GM18499 (cell line): ENCODE data around the gene WFIKKN1.

Source experiments
- ATAC-seq: cut with Tn5 transposase; IDR thresholded peaks from one replicate; pipeline ENCODE4 v1.9.1; 2021; ENCODE audit warnings: moderate number of reproducible peaks; ENCODE audit not compliant: insufficient read depth, unreplicated experiment

The WFIKKN1 gene

DNA sequence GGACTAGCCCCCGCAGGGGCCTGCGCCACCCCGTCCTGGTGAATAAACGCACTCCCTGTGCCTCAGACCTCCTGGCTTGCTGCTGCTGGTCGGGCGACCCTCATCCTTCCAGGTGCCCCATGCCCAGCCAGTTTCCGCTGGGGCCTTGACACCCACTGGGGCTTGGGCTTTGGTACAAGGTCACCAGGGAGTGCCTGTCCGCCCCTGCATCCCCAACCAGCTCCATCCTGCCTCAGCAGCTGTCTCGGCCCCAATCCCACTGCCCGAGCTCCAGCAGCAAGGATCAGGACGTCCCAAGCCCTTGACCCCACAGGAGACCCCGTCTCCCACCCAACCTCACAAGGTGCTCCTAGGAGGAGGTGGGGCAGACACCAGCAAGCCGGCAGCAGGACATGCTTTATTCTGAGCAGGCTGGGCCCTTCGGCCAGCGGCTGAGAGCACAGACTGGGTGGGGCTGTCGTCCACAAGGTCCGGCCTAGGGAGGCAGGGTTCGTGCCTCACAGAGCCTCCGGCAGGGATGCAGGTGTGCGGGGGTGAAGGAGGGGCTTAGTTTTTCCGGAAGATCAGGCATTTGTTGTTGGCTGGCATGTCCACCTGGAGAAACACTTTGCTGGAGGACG lies 3.4 kb downstream of the WFIKKN1 start:
- no peak for ATAC-seq

DNA sequence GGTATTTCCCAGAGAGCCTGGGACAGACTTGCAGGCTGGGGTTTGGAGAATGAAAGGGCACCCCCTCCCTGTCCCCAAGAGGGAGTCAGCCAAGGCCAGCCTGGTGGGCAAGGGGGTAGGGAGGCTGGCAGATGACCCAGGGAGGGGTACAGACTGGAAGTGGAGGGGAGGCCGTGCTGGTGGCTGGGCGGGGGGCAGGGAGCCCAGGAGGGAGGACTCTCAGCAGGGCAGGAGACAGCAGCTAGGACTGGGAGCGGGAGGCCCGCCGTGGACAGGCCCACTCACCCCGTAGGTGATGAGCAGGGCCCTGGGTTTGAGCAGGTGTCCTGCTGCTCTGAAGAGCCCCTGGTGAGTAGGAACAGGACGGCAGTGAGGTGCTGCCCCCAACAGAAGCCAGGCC lies 4.2 kb downstream of the WFIKKN1 start:
- no peak for ATAC-seq

DNA sequence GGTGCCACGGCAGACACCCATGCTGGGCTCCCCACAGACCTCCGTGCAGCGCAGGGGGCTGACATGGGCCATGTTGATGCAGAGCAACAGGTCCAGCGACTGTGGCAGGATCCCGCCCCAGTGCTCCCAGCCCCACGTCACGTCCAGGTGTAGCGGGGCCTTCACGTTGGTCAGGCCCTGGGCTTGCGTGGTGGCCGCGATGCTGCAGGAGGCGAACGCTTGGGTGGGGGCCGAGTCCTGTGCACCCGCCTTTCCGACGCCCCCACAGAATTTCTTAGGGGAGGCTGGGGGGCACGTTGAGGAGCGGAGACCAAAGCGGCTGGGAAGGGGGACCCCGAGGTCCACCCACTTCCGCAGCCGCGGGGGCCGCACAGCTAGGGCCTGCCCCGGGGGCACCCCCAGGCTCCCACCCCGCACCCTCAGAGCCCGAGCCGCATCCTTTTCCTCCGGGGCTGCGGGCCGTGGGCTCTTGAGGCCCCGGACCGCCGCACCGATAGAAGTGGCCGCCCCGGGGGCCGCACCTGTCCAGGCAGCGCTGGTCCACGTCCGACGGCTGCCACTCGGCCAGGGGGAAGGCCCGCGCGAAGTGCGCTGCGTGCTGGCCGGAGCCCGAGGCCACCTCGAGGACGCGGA lies 4.9 kb downstream of the WFIKKN1 start:
- no peak for ATAC-seq

DNA sequence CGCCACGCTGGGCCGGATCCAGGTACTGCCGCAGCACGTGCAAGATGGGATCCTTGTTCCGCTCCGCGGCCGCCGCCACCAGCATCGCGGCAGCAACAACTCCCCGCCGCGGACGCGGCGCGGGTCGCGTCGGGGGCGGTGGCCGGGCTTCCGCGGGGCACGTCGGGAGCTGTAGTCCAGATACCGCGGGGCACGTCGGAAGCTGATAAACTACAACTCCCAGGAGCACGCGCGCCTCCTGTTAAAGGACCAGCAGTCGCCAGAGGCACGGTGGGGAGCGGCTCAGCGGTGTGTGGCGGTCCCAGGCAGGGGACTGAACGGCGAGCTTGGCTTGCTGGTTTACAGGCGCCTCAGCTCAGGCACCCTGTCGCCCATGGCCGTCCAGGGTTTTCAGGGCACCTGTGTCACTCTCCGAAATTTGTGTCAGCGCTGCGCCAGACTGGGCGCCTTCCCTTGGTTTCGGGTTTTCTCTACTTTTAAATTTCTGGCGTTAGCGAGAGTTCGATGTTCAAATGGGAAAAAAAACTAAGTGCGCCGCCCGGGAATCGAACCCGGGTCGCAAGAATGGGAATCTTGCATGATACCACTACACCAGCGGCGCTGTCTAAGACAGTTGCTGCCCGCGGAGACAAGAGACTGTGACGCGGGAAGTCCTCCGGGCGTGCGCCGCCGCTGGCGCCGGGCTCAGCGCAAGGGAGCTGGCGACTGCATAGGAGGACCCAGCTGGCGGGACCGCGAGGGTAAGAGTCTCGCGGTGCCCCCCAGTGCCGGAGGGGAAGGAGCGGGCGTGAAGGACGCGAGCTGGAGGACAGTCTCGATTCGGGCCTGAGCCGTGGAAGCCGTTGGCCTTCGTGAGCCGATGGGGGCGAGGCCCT lies 5.7 kb downstream of the WFIKKN1 start, which contains the start of gene METTL26:
Gene METTL26 (minus strand): TSS at position 100 of the 875 bp plus-strand sequence. CDS start 15 bp downstream, at position 85.
- no peak for ATAC-seq

DNA sequence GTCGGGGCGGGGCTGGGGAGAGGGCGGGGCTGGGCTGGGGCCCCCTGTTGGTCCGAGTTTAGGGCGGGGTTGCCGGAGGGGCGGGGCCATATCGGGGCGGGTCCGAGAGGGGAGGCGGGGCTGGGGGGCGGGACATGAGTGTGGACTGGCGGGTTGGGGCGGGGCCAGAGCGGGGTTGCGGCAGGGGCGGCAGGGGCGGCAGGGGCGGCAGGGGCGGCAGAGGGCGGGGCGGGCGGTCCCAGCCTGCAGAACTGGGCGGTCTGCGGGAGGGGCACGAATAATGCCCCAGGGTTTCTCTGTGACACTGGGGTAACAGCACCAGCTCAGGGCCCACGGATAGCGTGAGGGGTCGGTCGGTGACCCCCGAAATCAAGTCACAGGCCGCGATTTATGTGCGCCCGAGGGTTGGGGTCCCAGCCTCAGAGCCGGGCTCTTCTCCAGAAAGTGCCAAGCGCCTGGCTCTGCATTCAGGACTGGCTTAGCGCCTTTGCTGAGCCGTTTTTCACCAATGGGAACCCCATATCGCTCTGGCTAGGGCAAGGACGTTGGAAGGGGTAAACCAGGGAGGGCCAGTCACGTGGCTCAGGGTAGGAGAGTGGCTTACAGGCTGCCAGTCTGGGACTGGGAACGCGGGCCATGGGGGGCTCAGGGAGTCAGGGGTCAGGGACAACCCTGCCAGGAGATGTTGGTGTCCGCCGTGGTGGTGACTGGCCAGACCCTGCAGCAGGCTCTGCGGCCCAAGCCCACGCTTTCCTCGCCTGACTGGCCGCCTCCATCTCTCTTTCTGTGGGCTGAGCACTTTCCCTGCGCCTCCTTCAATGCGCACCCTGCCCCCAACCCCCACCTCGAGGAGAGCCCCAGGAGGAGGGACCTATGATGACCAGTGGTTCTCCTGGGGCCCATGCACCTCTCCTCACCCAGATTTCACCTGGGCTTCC lies 6.6 kb downstream of the WFIKKN1 start:
- ATAC-seq = no peak

DNA sequence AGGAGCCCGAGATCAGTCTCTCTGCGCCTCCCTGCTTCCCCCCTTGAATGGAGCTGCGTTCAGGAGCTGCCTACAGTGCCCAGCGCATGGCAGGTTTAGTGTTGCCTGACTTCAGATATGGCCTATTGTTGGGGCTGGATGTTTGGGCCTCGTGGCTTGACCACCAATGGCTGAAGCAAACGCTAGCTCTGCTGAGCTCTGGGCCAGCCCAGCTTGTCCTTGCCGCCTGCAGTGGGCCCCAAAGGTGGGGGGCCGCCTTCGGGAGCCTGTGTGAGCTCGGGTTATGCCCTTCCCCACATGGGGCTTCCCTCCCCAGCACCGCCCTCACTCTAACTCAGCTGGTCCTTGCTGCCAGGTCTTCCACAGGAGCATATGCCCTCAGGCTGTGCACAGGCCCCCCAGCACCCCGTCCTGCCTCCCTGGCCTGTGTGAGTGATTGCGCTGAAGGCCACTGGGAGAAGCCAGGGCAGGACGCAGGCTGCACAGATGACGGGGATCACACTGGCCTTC lies 7.3 kb downstream of the WFIKKN1 start:
- no peak for ATAC-seq

DNA sequence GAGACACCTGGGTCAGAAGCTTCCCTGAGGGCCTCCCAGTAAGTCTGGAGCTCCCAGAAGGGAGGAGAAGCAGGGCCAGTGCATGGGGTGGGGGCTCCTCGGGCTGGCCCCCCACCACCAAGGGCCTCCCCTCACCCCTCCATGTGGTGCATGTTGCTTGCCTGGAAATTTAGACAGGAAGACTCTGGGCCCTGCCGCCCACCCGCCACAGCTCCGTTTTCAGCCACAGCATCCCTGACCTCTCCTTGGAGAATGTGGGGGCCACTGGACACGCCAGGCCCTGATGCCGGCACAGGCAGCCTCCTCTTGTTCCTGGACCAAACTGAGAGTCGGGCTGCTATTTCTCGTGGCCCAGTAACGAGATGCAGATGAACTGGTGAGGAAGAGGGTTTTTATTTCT lies 8.1 kb downstream of the WFIKKN1 start:
- no peak for ATAC-seq

DNA sequence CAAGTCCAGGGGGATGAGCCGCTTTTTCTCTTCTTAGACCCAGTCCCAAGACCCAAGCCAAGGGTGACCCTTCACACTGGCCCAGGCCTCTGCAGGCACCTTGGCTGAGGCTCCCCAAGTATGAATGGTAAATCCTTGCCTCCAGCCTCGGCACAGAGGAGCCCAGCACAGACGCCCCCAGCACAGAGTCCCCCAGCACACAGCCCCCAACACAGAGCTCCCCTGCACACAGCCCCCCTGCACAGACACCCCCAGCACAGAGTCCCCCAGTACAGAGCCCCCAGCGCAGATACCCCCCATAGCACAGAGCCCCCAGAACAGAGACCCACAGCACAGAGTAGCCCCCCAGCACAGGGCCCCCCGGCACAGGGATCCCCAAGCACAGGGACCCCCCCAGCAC lies 9.8 kb downstream of the WFIKKN1 start:
- no peak for ATAC-seq

DNA sequence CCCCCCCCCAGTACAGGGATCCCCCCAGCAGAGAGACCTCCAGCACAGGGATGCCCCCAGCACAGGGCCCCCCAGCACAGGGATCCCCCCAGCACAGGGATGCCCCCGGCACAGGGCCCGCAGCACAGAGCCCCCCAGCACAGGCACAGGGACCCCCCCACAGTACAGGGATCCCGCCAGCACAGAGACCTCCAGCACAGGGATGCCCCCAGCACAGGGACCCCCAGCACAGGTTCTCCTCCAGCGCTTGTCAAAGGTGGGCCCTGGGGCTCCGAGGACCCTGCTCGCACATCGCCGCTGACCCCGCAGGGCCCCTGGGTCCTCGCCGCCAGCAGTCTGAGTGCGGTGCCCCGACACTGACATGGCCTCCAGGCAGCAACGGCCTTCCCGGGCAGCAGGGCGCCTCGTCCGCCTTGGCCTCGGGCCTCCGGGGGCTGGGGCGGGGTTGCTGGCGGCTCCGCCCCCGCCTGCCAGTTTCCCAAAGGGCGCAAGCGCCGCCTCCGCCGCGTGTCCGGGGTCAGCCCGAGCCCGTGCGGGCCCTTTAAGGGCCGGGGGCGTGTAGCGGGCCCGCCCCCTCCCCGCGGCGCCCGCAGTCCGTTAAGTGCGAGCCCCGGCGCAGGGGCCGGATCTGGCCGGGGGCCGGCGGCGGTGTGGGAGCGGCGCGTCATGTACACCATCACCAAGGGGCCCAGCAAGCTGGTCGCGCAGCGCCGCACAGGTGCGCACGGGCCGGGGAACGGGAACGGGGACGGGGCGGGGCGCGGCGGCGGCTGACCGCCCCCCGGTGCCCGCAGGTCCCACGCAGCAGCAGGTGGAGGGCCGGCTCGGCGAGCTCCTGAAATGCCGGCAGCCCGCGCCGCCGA lies 10.8 kb downstream of the WFIKKN1 start, which contains the start of gene MCRIP2:
Gene MCRIP2 (plus strand): TSS at position 503 of the 863 bp plus-strand sequence. CDS start 164 bp downstream, at position 667.
- no peak for ATAC-seq

DNA sequence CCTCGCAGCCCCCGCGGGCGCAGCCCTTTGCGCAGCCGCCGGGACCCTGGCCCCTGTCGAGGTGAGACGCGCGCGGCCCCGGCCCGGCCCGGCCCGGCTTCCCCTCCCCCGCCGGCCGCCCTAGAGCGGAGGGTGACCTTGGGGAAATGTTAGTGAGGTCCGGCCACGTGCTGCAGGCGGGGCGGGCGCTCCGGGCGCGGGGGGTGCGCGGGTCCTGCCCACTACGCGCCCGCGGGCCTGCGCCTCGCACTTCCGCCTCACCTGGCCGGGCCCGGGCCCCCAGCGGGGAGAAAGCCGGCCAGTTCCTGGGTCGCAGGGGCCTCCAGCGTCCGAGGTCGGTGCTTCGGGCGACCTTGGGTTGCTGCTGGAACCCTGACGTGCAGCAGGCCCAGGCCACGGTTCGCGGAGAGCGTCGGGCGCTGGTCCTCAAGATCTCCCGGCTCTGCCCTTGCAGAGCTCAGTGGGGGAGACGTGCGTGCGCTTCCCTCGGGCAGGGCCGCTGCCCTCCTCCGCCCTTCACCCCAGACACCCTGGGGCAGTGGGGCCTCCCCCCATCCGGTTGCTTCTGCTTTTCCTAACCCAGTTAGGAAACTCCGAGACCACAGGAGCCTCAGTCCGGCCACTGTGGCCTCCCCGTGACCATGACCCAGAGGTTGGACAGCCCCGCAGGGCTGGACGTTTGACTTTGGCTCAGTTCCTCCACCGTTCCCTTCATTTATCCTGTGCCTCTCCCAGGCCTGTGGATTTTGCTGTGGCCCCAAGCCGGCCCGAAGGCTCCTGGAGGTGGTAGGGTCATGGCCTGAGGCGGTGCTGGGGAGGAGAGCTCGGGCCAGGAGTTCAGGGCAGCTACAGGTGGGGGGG lies 11.6 kb downstream of the WFIKKN1 start:
- ATAC-seq = no peak

DNA sequence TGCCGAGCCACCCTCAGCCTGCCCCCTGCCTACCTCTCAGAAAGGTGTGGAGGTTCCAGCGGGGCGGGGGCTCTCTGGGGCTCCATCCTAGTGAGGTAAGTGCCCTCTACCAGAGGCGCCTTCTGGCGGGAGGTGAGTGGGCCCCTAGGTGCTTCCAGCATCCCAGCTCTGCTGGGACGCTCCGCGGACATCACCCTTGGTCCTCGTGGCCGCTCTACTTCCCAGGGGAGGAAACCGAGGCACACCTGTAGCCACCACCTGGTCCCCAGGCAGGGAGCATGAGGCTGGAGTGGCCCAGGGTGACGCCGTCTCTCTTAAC lies 12.2 kb downstream of the WFIKKN1 start:
- no peak for ATAC-seq

DNA sequence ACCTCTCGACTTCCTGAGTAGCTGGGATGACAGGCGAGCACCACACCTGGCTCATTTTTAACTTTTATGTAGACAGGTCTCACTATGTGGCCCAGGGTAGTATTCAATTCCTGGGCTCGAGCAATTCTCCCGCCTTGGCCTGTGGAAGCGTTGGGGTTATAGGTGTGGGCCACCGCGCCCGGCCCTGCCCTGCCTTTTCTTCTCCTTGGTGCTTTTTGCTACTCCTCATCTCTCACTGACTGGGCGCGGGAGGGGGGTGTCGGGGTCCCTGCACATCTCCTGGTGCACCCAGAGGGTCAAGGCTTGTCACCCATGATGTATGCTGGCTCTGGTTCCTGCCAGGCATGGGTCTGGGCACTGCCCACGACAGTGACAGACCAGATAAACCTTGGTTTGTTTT lies 13.8 kb downstream of the WFIKKN1 start:
- ATAC-seq = no peak

DNA sequence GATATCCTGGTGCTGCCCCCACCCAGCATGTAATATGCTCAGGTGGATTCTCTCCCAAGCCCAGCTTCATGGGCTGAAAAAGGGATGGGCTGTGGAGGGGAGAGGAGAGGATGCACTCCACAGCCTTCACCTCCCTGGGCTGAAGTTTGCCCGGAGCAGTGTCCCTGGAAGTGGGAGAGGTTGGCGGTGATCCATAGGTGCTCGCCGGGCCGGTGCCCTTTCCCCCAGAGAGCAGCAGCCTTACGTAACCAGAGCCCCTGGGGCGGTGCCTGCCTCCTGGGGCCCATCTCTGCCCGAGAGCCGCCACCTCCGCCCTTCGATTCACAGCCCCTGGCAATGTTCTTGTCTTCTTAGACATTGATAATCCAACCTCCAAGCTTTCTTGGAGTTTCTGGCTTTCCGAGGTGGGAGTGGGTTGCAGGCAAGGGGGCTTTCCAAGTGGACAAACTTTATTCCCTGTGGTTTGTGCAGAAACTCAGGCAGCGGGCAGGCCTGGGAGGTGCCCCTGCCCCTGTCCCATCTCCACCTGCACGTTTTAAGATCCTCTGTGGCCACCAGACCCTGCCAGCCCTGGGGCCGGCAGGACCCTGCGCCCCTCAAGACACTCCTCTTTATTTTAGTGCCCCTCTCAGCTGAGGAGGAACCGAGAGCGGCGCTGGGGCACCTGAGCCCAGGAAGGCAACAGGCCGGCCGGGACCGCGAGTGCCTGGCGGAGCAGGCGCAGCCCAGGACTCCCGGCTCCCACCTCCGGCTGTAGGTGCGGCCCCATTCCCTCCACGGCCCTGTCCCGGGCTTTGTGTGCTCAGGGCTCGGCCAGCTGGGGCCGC lies 15.3 kb downstream of the WFIKKN1 start:
- no peak for ATAC-seq

DNA sequence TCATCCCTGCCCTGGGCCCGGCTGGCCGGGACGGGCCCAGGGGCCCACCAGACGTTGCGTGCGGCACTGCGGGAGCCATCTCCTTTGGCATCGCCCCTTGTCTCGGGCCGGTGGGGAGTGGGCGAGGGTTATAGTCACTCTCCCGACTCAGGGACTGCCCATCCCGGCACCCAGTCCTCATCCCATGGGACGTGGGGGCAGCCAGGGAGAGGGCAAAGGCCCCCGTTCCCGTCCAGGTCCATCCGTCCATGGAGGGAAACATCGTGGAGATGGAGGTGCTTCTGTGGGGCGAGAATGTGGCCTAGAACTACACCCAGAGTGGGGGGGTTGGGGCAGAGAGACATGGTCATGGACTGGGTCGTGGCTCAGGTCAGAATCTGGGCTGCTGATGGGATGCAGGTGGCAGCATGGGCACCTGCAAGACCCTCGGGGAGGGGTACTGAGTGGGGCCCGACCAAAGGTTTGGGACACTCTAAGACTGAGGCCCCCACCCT lies 15.9 kb downstream of the WFIKKN1 start:
- ATAC-seq = no peak

DNA sequence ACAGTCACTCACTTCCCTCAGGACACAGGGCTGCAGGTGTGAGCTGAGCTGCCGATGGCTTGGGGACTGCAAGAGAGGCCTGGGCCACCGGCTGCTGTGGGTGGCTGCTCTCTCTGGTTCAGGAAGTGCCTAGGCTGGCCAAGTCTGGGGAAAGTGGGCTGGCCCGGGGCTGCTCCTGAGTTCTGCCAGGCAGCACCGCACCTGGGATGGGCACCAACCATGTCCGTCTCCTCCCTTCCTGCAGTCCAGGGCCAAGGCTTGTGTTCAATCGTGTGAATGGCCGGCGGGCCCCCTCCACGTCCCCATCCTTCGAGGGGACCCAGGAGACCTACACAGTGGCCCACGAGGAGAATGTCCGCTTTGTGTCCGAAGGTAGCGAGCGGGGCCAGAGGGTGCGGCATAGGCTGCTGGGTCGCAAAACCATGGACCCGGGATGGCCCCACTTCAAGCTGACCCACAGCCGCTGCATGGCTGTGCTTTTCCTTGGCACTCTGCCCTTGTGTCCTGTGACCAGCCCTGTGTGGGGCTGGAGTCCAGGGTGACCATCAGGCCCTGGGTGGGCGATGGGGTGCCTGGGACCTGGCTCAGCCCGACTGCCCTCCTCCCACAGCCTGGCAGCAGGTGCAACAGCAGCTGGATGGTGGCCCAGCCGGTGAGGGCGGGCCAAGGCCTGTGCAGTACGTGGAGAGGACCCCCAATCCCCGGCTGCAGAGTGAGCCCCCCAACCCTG lies 16.6 kb downstream of the WFIKKN1 start:
- no peak for ATAC-seq

DNA sequence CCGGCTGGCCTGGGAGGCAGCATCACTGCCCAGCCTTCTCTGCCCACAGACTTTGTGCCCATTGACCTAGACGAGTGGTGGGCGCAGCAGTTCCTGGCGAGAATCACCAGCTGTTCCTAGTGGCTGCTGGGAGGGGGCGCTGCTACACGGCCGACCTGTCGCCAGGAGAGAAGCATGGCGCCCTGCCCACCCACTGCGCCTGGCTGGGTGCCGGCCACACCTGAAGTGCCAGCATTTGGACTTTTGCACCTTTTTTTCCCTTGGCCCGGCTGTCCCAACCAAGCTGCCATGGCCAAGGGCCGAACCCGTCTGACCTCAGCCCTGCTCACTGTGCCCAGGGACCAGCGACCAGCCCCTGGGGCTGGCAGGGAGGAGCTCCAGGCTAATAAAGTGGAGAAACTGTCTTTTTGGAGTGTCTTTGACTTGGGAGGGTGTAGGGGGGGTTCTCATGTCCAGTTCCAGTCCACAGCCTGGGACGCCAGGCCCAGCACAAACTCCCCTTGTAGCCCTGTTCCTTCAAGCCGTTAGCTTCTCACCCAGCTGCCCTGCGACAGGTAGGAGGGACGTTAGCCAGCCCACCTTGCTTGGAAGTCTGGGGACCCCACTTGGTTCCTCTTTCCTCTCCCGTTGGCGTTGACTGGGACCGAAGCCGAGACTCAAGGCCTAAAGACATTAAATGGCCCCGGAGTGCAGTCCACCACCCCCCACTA lies 17.4 kb downstream of the WFIKKN1 start:
- no peak for ATAC-seq
